Activated B cell treated with CpG ODN at 0.5 μM for 24 hours (primary cell): Measurements from ENCODE around the gene NOL4L. TPM values are rescaled to one million over a fixed set of nuclear protein-coding genes. Genes with fewer than 3 reads are reported as not detected.
A peak's percentile ranks its signal among the peaks of the same experiment; 100 is the strongest.

Experiments used
- ATAC-seq: fragments of 200-7000 bp; cut with Tn5 transposase; one replicate; pipeline ENCODE4 v1.10.0; 2021; ENCODE audit warnings: low read depth, mild to moderate bottlenecking, moderate library complexity
- CTCF ChIA-PET: fragments of 350-600 bp; sonication (Branson Sonifier 250); formaldehyde crosslinking; loops from one replicate; lab custom pipeline; 2021; ENCODE audit warnings: antibody characterized with exemption; lab: Charles Lee
- POLR2A ChIA-PET: fragments of 350-600 bp; sonication (Branson Sonifier 250); formaldehyde crosslinking; loops from one replicate; lab custom pipeline; 2021; ENCODE audit warnings: antibody characterized with exemption; lab: Charles Lee
- DNase-seq: peaks from one replicate; pipeline ENCODE4 v3.0.0; 2022
- H3K27ac Mint-ChIP-seq: one replicate; pipeline ENCODE4 v1.8.0; 2020; ENCODE audit warnings: mixed read lengths
- H3K27me3 Mint-ChIP-seq: one replicate; pipeline ENCODE4 v1.8.0; 2021; ENCODE audit warnings: mixed read lengths
- H3K36me3 Mint-ChIP-seq: one replicate; pipeline ENCODE4 v1.8.0; 2021; ENCODE audit warnings: low read depth, mixed read lengths
- H3K4me1 Mint-ChIP-seq: one replicate; pipeline ENCODE4 v1.8.0; 2021; ENCODE audit warnings: mixed read lengths
- H3K4me3 Mint-ChIP-seq: one replicate; pipeline ENCODE4 v1.8.0; 2020; ENCODE audit warnings: mild to moderate bottlenecking, mixed read lengths
- H3K9me3 Mint-ChIP-seq: one replicate; pipeline ENCODE4 v1.8.0; 2020; ENCODE audit warnings: mixed read lengths
- CTCF ChIP-seq: fragments of 200-600 bp; IDR thresholded peaks from one replicate; pipeline ENCODE4 v1.8.0; 2022; ENCODE audit warnings: antibody characterized with exemption, mild to moderate bottlenecking
- intact Hi-C: fragments of 100-400 bp; cut with micrococcal nuclease; formaldehyde crosslinking; loops from one replicate; pipeline ENCODE4 v1.15.1; 2024
- total RNA-seq: library from RNA; stranded (reverse); gene quantifications from 2 replicates; pipeline ENCODE4 v1.2.3, GENCODE V29; 2022

NOL4L gene
- total RNA-seq, 1 donor from 2014 or later = 4.7 TPM

- intact Hi-C loops = loop anchor here (2.0 kb wide), 1 partner anchor 255 kb away; no protein-coding TSS in a partner anchor
- H3K9me3 Mint-ChIP-seq = no peaks in the 10 kb centered on the region
- peaks cover 58% of the 10 kb centered on the region for H3K4me1 Mint-ChIP-seq
- no peak overlapping the region for H3K27ac Mint-ChIP-seq
- ATAC-seq (no peak), DNase-seq (no peak)
- ChIA-PET POLR2A (interaction anchor here (0.6 to 1.9 kb wide), 2 partner anchors 35 to 129 kb away, joined by 5 to 8 read pairs; no protein-coding TSS in a partner anchor), CTCF (interaction anchor here (1.1 to 11.6 kb wide), 5 partner anchors 9 to 320 kb away, joined by 3 to 178 read pairs (median 11); no protein-coding TSS in a partner anchor)
- H3K4me3 Mint-ChIP-seq = no peak overlapping the region
- H3K27me3 Mint-ChIP-seq = no peaks in the 10 kb centered on the region
- peaks cover 2% of the 10 kb centered on the region for H3K36me3 Mint-ChIP-seq
- no peak for TF ChIP-seq CTCF
Measured at GRCh38 chr20:32523613-32524213, 61.4 kb downstream of the NOL4L start.

- intact Hi-C loops = loop anchor here (2.0 kb wide), 1 partner anchor 256 kb away; no protein-coding TSS in a partner anchor
- no peak overlapping the region for H3K4me3 Mint-ChIP-seq
- H3K27ac Mint-ChIP-seq = no peak overlapping the region
- peaks cover 2% of the 10 kb centered on the region for H3K36me3 Mint-ChIP-seq
- ChIA-PET CTCF (interaction anchor here (0.7 to 11.6 kb wide), 10 partner anchors 10 to 321 kb away, joined by 3 to 178 read pairs (median 5); no protein-coding TSS in a partner anchor), POLR2A (interaction anchor here (0.6 to 1.9 kb wide), 5 partner anchors 12 to 129 kb away, joined by 4 to 8 read pairs (median 5); no protein-coding TSS in a partner anchor)
- H3K27me3 Mint-ChIP-seq = no peaks in the 10 kb centered on the region
- no peak for DNase-seq
- no peak for TF ChIP-seq CTCF
- ATAC-seq = peak; percentile 73
- no peaks in the 10 kb centered on the region for H3K9me3 Mint-ChIP-seq
- peaks cover 51% of the 10 kb centered on the region for H3K4me1 Mint-ChIP-seq
Measured at GRCh38 chr20:32522776-32523612, 62.1 kb downstream of the NOL4L start.

GRCh38 chr20:32522526-32522775 is 62.7 kb downstream of the NOL4L start:
- Mint-ChIP-seq H3K36me3 (peaks cover 2% of the 10 kb centered on the region), H3K4me3 (no peak overlapping the region), H3K27me3 (no peaks in the 10 kb centered on the region), H3K4me1 (peaks cover 45% of the 10 kb centered on the region), H3K27ac (no peak overlapping the region), H3K9me3 (no peaks in the 10 kb centered on the region)
- no peak for DNase-seq
- ChIA-PET CTCF (interaction anchor here (0.5 to 11.6 kb wide), 12 partner anchors 10 to 255 kb away, joined by 3 to 178 read pairs (median 4); no protein-coding TSS in a partner anchor), POLR2A (interaction anchor here (0.7 to 1.9 kb wide), 5 partner anchors 13 to 257 kb away, joined by 3 to 8 read pairs (median 4); no protein-coding TSS in a partner anchor)
- intact Hi-C loops = loop anchor here (2.0 kb wide), 1 partner anchor 256 kb away; no protein-coding TSS in a partner anchor
- ATAC-seq = no peak
- no peak for TF ChIP-seq CTCF

GRCh38 chr20:32521780-32522525 is 63.2 kb downstream of the NOL4L start:
- peaks cover 2% of the 10 kb centered on the region for H3K36me3 Mint-ChIP-seq
- peak; percentile 73 for ATAC-seq

More at GRCh38 chr20:32521780-32522525, 63.2 kb downstream of the NOL4L start:
- peak; percentile 53 for DNase-seq
- intact Hi-C loops = loop anchor here (1.0 to 2.0 kb wide), 2 partner anchors 131 to 257 kb away; no protein-coding TSS in a partner anchor
- Mint-ChIP-seq H3K4me1 (peaks cover 40% of the 10 kb centered on the region), H3K4me3 (no peak overlapping the region), H3K27me3 (no peaks in the 10 kb centered on the region), H3K27ac (no peak overlapping the region), H3K9me3 (no peaks in the 10 kb centered on the region)
- POLR2A ChIA-PET = interaction anchor here (0.7 to 1.9 kb wide), 5 partner anchors 13 to 257 kb away, joined by 3 to 8 read pairs (median 4); no protein-coding TSS in a partner anchor
- TF ChIP-seq CTCF = no peak
- CTCF ChIA-PET = interaction anchor here (0.5 to 11.6 kb wide), 16 partner anchors 8 to 256 kb away, joined by 3 to 178 read pairs (median 3); no protein-coding TSS in a partner anchor
